Stomach smooth muscle (tissue), 2 donors: ENCODE results near the gene IP6K3.

Source experiments
- H3K27ac ChIP-seq: one replicate; pipeline ENCODE4 v1.7.0; 2013; ENCODE audit warnings: mild to moderate bottlenecking, low read length, inconsistent platforms
- H3K27me3 ChIP-seq, 2 donors: one replicate each; pipeline ENCODE4 v1.7.0; 2013; ENCODE audit warnings: low read length in 2 of 2; ENCODE audit not compliant: insufficient read depth in 2 of 2, control insufficient read depth in 1 of 2
- H3K36me3 ChIP-seq, 2 donors: one replicate each; pipeline ENCODE4 v1.7.0; 2013; ENCODE audit warnings: low read length in 2 of 2; ENCODE audit not compliant: control insufficient read depth in 2 of 2, insufficient read depth in 2 of 2
- H3K4me1 ChIP-seq: one replicate; pipeline ENCODE4 v1.7.0; 2013; ENCODE audit warnings: low read length; ENCODE audit not compliant: control insufficient read depth, insufficient read depth
- H3K4me3 ChIP-seq, 2 donors: one replicate each; pipeline ENCODE4 v1.7.0; 2013; ENCODE audit warnings: low read length in 2 of 2
- H3K9ac ChIP-seq, 2 donors: one replicate each; pipeline ENCODE4 v1.7.0; 2013; ENCODE audit warnings: low read length in 2 of 2, mild to moderate bottlenecking in 1 of 2
- H3K9me3 ChIP-seq, 2 donors: one replicate each; pipeline ENCODE4 v1.7.0; 2013; ENCODE audit warnings: low read length in 2 of 2; ENCODE audit not compliant: control insufficient read depth in 2 of 2
- donor health status: healthy.
- donor health status: Pancreatic carcinoma.

The IP6K3 gene

DNA sequence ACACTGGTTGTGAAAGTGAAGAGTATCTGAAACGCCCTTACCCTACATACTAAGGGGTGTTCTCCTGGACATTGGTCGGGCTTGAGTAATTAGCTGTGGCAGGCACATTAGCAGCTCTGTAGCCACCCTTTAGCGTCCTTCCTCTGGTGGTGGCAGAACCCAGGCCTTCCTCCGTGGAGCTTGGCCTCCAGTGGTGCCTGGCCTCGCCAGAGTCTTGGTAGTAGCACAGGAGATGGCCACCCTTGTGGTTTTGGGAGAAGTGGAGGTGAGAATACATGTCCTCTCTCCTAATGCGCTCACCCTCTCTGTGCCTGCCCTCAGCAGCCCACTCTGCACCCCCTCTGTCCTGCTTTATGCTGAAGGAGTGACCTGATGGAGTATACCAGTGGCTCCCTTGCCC lies 17.6 kb downstream of the IP6K3 start:
- H3K9me3 ChIP-seq: no peaks in the 10 kb centered on the region
- H3K4me1 ChIP-seq: no peaks in the 10 kb centered on the region
- no peaks in the 10 kb centered on the region for H3K36me3 ChIP-seq
- H3K27me3 ChIP-seq: no peaks in the 10 kb centered on the region
- H3K9ac ChIP-seq: no peak overlapping the region
- no peak overlapping the region for H3K27ac ChIP-seq
- no peak overlapping the region for H3K4me3 ChIP-seq

DNA sequence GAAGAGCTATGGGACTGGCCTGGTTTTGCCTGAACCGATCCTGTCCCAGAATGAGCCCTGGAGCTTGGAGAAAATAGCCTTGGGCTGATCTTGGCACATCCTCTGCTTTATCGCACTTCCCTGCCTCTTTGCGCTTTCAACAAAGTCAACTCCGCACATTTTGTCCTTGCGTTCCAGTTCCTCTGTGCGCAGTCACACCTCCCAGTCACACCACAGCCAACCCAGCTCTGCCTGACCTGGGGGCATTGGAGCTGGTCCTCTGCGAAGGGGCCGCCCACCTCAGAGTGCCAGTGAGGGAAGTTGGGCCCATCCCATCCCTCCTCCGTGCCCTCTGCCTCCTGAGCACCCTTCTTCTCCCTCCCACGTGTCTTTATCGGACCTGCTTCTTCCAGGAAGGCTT lies 18.3 kb downstream of the IP6K3 start:
- Histone ChIP-seq H3K4me1 (no peaks in the 10 kb centered on the region), H3K27ac (no peak overlapping the region), H3K9ac (no peak overlapping the region), H3K9me3 (no peaks in the 10 kb centered on the region), H3K4me3 (no peak overlapping the region), H3K27me3 (no peaks in the 10 kb centered on the region), H3K36me3 (no peaks in the 10 kb centered on the region)

DNA sequence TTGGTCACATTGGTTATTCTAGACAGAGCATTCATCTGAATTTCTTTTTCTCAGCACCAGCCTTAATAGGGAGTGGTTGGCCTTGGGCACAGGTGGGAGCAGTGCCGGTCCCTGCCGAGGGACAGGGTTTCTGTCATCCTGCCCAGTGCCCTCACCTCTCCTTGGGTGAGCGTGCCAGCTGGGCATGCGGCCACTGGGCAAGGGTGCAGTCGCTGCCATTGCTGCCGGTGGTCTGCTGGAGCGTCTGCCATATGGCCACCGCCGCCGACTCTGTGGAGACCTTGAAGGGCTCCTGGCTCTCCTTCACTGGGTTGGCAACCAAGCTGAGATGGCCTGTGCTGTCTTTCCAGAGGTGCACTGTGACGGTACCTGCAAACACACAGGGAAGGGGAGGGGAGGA lies 18.8 kb downstream of the IP6K3 start:
- H3K36me3 ChIP-seq: no peaks in the 10 kb centered on the region
- no peak overlapping the region for H3K4me3 ChIP-seq
- H3K9ac ChIP-seq: no peak overlapping the region
- no peaks in the 10 kb centered on the region for H3K4me1 ChIP-seq
- no peaks in the 10 kb centered on the region for H3K27me3 ChIP-seq
- no peak overlapping the region for H3K27ac ChIP-seq
- no peaks in the 10 kb centered on the region for H3K9me3 ChIP-seq

DNA sequence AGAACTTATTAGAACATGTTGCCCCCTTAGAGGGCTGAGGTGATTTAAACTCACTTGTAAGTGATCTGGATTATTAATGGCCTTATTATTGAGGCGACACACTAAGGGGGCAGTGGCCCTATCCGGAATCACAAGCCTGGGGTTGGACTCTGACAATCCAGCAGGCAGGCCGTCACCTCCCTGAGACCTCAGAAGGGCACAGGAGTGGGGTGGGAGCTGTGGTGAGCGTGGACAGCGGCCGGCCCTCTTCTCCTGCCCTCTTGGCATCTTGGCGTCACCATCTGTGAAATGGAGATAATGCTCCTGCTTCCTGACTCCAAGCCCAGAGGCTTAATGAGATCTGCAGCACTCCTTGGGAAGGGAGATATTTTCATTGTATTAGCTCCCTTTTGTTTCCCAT lies 19.6 kb downstream of the IP6K3 start:
- H3K4me3 ChIP-seq: no peak overlapping the region
- no peaks in the 10 kb centered on the region for H3K4me1 ChIP-seq
- no peaks in the 10 kb centered on the region for H3K9me3 ChIP-seq
- no peak overlapping the region for H3K27ac ChIP-seq
- H3K36me3 ChIP-seq: no peaks in the 10 kb centered on the region
- no peak overlapping the region for H3K9ac ChIP-seq
- H3K27me3 ChIP-seq: no peaks in the 10 kb centered on the region

DNA sequence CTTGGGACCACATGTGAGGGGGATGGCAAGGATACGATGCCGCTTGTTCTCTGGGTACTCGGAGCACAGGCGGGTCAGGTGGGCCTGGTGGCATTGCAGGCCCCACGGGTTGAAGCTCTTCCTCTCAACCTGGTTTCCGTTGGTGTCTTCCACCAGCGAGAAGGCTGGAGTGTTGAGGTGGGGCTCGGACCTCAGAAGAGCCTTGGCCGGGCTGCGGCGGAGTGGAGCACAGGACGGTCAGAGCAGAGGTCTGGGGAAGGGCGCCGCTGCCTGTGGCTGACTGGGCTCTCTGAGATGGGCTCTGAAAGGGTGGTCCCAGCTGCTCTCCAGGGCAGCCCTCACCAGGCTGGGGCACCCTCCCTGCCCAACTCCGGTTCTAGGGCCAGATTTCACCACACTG lies 20.0 kb downstream of the IP6K3 start:
- no peaks in the 10 kb centered on the region for H3K27me3 ChIP-seq
- H3K27ac ChIP-seq: no peak overlapping the region
- H3K9ac ChIP-seq: no peak overlapping the region
- no peaks in the 10 kb centered on the region for H3K9me3 ChIP-seq
- no peaks in the 10 kb centered on the region for H3K36me3 ChIP-seq
- no peak overlapping the region for H3K4me3 ChIP-seq
- no peaks in the 10 kb centered on the region for H3K4me1 ChIP-seq

DNA sequence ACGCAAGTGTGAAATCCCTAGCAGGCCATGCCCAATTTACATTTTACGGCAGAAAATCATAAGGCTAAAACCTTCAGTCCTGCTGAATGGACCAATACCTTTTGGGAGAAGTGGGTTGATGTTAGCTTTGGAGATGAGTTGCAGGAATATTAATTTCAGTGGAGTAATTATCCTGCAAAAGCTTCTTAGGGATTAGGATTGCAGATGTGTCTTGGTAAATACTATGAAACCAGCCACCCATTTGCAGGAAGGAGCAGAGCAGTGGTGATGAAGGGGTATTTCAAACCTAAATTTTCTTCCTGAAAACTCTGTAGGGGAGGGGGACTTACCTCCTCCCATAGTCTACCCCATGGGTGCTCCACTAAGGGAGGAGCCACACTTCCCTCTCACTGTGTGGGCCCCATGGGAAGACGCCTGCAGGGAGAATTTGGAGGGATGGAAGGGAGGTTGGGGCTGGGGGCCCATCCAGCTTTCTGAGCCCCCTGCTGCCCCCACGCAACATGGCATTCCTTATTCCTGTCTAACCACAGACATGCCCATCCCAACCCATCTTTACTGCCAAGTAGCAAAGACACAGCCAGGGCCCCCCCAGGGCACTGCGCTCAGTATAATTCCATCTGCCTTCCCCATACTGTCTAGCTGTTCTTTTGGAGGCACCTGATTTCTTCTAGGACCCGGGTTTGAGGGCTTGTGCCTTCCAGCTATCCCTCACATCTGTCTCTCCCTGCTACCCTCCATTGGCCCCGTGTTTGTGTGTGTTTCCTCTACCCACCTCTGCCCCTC lies 20.6 kb downstream of the IP6K3 start:
- H3K36me3 ChIP-seq: no peaks in the 10 kb centered on the region
- no peak overlapping the region for H3K9ac ChIP-seq
- H3K9me3 ChIP-seq: no peaks in the 10 kb centered on the region
- H3K4me1 ChIP-seq: no peaks in the 10 kb centered on the region
- no peak overlapping the region for H3K27ac ChIP-seq
- no peak overlapping the region for H3K4me3 ChIP-seq
- H3K27me3 ChIP-seq: no peaks in the 10 kb centered on the region

DNA sequence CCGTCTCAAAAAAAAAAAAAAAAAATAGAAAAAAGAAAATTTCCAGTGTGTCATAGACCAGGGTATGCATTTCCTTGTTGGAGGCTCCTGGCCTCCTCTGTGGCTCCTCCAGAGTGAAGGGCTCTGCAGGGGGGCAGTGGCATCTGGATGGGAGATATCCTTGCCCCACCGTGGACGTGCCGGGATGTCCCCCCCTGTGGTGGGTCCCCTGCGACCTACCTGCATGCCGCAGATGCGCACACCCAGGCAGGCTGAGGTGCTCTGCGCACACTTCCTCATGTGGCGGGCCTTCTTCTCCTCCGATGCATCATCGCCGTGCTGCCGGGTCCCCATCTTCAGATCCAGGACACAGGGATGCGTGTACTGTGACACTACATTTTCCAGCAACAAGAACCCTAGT lies 21.5 kb downstream of the IP6K3 start:
- Histone ChIP-seq H3K27me3 (no peaks in the 10 kb centered on the region), H3K4me3 (no peak overlapping the region), H3K9ac (no peak overlapping the region), H3K4me1 (no peaks in the 10 kb centered on the region), H3K36me3 (no peaks in the 10 kb centered on the region), H3K27ac (no peak overlapping the region), H3K9me3 (no peaks in the 10 kb centered on the region)

DNA sequence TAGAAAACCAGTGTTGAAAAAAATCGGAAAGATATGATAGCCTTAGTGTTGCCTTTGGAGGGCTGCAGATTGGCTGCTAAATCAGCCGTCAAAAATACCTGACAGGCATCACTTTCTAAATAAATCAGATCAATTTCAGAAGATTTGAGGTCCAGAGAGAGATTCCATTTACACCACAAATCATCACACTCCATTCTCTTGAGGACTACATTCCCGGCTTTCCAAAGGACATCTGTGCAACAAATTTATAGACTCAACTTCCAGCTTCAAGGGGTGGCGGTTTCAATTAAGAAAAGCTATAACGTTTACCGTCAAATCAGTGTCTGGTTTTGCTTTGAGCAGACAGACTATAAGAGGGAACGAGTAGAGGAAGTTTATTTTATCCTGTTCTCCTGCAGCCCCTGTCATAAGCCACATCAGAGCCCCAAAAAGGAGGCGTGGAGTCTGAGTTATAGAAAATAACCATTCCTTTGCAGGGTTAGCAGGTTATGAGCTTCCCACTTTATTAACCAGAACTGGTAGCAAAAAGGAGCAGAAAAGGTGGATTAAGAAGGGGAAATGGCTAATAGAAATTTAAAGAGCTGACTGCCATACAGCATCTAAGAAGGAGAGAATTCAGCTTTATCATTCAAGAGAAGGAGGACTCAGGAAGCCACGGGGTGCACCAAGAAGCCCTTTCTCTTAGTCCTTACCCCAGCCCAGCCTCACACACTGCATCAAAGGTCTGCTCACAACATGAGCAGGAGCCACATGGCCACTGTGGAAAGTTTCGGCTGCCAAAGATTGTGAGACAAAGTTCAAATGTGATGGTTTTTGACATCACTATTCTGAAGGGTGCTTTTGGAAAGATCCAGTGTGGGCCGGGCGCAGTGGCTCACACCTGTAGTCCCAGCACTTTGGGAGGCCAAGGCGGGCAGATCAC lies 22.3 kb downstream of the IP6K3 start:
- Histone ChIP-seq H3K9me3 (no peaks in the 10 kb centered on the region), H3K36me3 (no peaks in the 10 kb centered on the region), H3K4me3 (no peak overlapping the region), H3K9ac (no peak overlapping the region), H3K4me1 (no peaks in the 10 kb centered on the region), H3K27me3 (no peaks in the 10 kb centered on the region), H3K27ac (no peak overlapping the region)

DNA sequence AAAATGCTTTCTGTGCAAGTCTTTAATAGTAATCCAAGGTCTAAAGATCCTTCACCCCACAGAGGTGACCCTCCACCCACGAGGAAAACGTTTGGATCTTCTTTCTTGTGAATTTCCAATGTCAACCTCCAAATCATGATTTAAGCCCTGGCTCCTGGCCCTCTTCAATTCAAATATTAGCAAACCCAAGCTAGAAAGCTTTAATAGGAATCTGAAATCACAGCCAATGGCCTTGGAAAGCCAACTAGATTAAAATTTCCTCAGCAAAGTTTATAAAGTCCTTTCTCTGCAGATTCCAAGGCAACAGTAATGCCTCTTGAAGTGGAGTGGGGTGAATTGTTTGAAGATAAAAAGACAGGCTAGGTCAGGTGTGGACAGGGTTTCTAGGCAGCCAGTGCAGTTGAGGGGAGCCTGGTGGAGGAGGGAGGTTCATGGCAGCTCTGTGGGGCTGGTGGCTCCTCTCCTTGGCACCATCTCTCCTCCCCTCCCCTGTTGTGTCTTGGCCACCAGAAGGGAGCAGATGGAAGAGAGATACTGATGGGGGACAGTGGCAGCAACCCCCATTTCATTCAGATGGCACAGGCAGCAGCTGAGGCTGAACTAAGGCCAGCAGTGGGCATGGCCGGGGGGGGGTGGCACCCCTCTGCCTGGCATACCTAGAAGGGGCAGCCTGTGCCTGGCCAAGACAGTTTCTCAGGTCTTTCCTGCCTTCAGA lies 23.2 kb downstream of the IP6K3 start:
- Histone ChIP-seq H3K27me3 (peaks cover 0 to under 1% of the 10 kb centered on the region in 2 donors), H3K9ac (no peak overlapping the region), H3K4me1 (no peaks in the 10 kb centered on the region), H3K4me3 (no peak overlapping the region), H3K36me3 (no peaks in the 10 kb centered on the region), H3K27ac (no peak overlapping the region), H3K9me3 (no peaks in the 10 kb centered on the region)

DNA sequence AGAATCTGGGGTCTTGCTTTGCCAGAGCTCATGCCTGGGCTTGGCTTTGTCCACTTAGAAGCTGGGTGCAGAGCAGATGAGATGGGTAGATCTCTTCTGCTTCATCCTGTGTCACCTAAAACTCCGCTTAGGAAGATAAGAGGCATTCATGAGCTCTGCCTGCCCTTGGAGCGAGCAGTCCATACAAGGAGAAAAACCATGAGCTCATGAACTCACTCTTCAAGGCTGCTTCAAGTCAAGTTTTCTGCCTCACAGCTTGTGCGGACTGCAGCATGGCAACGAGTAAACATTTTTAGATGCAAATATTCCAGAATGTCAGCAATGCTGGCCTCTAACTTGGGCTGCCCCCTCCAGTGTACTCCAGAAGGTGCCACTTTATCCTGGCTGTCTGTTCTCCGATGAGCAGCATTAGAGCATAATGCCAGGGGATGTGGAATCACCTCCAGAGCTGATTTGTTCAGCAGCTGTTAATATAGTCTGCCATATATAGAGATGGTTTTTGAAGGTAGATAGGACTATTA lies 24.5 kb downstream of the IP6K3 start:
- Histone ChIP-seq H3K27me3 (peaks cover 0 to 3% of the 10 kb centered on the region in 2 donors), H3K9ac (no peak overlapping the region), H3K27ac (no peak overlapping the region), H3K4me1 (peaks cover 2% of the 10 kb centered on the region), H3K9me3 (no peaks in the 10 kb centered on the region), H3K36me3 (no peaks in the 10 kb centered on the region), H3K4me3 (no peak overlapping the region)
